DND-41 (cell line): ENCODE results near the gene NMUR2.

Experiments used
- CTCF ChIP-seq: IDR thresholded peaks from 2 replicates; pipeline ENCODE4 v1.5.1; 2012; ENCODE audit warnings: borderline replicate concordance, low read length, moderate library complexity, mild to moderate bottlenecking; ENCODE audit not compliant: poor library complexity, severe bottlenecking; ENCODE audit errors: extremely low read depth
- EZH2 ChIP-seq: IDR thresholded peaks from 3 replicates; pipeline ENCODE4 v1.6.1; 2012; ENCODE audit warnings: borderline replicate concordance, low read depth, mild to moderate bottlenecking, moderate library complexity, low read length, inconsistent platforms; ENCODE audit not compliant: severe bottlenecking

- TF ChIP-seq CTCF (no peak), EZH2 (no peak)
Observed at GRCh38 chr5:152364899-152365298, 40.2 kb downstream of the NMUR2 start.
